Naive B cell (primary cell): Measurements from ENCODE around the gene HEPHL1. TPM values are rescaled to one million over a fixed set of nuclear protein-coding genes. Genes with fewer than 3 reads are reported as not detected.

Experiments
- ATAC-seq, 2 donors: fragments of 150-1000 bp; cut with Tn5 transposase; 2 replicates each; pipeline ENCODE4 v1.10.0; 2021; ENCODE audit warnings: low read depth in 2 of 2, mild to moderate bottlenecking in 2 of 2, moderate library complexity in 2 of 2
- DNase-seq: peaks from one replicate; pipeline ENCODE4 v3.0.0; 2022
- H3K27ac Mint-ChIP-seq, 6 donors: one replicate each; pipeline ENCODE4 v1.8.0; 2020 to 2022; ENCODE audit warnings: mild to moderate bottlenecking in 6 of 6, mixed read lengths in 6 of 6, moderate library complexity in 5 of 6, inconsistent platforms in 2 of 6
- H3K27me3 Mint-ChIP-seq, 3 donors: one replicate each; pipeline ENCODE4 v1.8.0; 2021 to 2022; ENCODE audit warnings: mixed read lengths in 3 of 3, mild to moderate bottlenecking in 1 of 3
- H3K36me3 Mint-ChIP-seq, 2 donors: one replicate each; pipeline ENCODE4 v1.8.0; 2020 to 2022; ENCODE audit warnings: mixed read lengths in 2 of 2, inconsistent platforms in 1 of 2, mild to moderate bottlenecking in 1 of 2
- H3K4me1 Mint-ChIP-seq, 3 donors: one replicate each; pipeline ENCODE4 v1.8.0; 2020 to 2022; ENCODE audit warnings: mixed read lengths in 3 of 3, inconsistent platforms in 1 of 3, mild to moderate bottlenecking in 1 of 3, moderate library complexity in 1 of 3
- H3K4me3 Mint-ChIP-seq, 8 donors: one replicate each; pipeline ENCODE4 v1.8.0; 2020 to 2022; ENCODE audit warnings: mild to moderate bottlenecking in 8 of 8, mixed read lengths in 8 of 8, moderate library complexity in 8 of 8, inconsistent platforms in 2 of 8
- H3K9me3 Mint-ChIP-seq, 7 donors: one replicate each; pipeline ENCODE4 v1.8.0; 2020 to 2022; ENCODE audit warnings: mixed read lengths in 7 of 7, mild to moderate bottlenecking in 5 of 7, inconsistent platforms in 2 of 7, moderate library complexity in 1 of 7
- polyA plus RNA-seq, 6 donors: library from polyadenylated mRNA; unstranded; fragments of 300-500 nt; fragmentation: Illumina TruSeq; gene quantifications; one replicate each; pipeline ENCODE4 v1.2.3, GENCODE V29; 2021; ENCODE audit warnings: low read depth in 6 of 6

The HEPHL1 gene
- polyA plus RNA-seq, 6 donors from 2014 or later, result 0.05 to 0.29 (median 0.13) TPM; not detected in 2

DNA sequence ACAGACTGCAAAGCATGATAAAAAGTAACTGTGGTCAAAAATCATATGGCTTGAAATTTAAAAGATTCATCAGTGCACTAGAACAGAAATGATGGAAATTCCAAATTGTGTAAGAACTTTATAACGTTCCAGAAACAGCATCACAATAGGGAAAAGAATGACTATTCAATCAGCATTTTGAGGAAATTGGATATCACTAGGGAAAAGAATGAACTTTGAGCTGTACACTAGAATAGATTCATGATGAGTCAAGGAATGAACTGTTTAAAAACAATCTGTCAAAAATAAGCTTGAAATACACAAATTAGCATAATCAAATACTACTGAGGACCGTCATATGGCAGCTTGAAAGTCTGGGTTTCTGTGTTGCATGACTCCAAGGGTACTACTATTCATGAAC is 20.5 kb upstream of the HEPHL1 start:
- Mint-ChIP-seq H3K27ac (no peak overlapping the region), H3K36me3 (no peaks in the 10 kb centered on the region), H3K4me1 (no peaks in the 10 kb centered on the region), H3K4me3 (no peak overlapping the region), H3K9me3 (peaks cover 8 to 24% (median 11%) of the 10 kb centered on the region in 7 donors), H3K27me3 (peaks cover 0 to 3% (median 0%) of the 10 kb centered on the region in 3 donors)
- DNase-seq (no peak), ATAC-seq (no peak)

DNA sequence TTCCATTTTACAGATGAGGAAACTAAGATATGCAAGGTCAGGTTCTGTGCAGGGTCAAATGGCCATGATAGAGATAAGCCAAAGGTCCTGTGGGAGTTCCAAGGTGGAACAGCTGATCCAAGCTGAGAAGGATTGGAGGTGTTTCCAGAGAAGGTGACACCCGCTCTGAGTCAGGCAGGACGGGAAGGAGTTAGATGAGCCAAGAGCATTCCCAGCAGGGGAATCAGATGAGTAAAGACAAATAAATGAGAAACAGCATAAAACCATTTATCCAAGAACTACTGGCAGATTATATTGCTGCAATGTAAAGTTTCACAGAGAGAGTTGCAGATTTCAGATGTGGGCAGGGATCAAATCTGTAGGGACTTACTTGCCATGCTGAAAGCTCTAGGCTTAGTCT is 18.9 kb upstream of the HEPHL1 start:
- Mint-ChIP-seq H3K27ac (no peak overlapping the region), H3K36me3 (no peaks in the 10 kb centered on the region), H3K4me3 (no peak overlapping the region), H3K27me3 (peaks cover 0 to 6% (median 0%) of the 10 kb centered on the region in 3 donors), H3K9me3 (peaks cover 9 to 24% (median 11%) of the 10 kb centered on the region in 7 donors), H3K4me1 (no peaks in the 10 kb centered on the region)
- DNase-seq (no peak), ATAC-seq (no peak)

DNA sequence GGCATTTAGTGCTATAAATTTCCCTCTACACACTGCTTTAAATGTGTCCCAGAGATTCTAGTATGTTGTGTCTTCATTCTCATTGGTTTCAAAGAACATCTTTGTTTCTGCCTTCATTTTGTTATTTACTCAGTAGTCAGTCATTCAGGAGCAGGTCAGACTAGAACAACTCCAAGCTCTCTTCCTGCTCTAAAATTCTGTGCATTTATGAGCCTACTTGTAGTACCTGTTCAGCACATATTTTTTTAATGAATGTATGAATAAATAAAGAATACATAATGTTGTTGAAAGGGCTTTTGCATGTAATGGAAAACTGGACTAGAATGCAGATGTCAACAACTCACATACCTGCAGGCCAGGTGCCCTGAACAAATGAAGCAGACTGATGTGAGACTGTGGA is 13.7 kb upstream of the HEPHL1 start:
- Mint-ChIP-seq H3K4me1 (no peaks in the 10 kb centered on the region), H3K27ac (no peak overlapping the region), H3K27me3 (peaks cover 6 to 12% (median 8%) of the 10 kb centered on the region in 3 donors), H3K4me3 (no peak overlapping the region), H3K36me3 (no peaks in the 10 kb centered on the region), H3K9me3 (peaks cover 0 to 14% (median 7%) of the 10 kb centered on the region in 7 donors)
- DNase-seq (no peak), ATAC-seq (no peak)

DNA sequence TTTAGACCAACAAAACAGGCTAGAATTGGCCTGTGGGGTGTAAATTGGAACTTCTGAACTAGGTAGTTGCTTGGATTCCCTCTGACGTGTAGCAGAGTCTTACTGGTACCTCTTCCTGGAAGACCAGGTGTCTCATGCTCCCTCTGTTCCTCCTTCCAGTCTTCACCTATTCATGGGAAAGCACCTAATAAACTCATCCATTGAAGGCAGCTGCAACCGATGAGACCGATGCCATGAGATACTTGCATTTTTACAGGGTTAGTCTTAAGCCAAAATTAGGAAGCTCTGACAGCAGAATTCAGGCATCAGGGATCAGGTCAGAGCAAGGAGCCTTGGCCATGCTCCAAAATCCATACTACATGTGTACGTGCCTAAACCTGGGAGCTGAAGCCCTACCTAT is 13.2 kb upstream of the HEPHL1 start:
- DNase-seq (no peak), ATAC-seq (no peak)
- Mint-ChIP-seq H3K4me3 (no peak overlapping the region), H3K9me3 (peaks cover 0 to 14% (median 7%) of the 10 kb centered on the region in 7 donors), H3K4me1 (no peaks in the 10 kb centered on the region), H3K36me3 (no peaks in the 10 kb centered on the region), H3K27ac (no peak overlapping the region), H3K27me3 (peaks cover 6 to 13% (median 8%) of the 10 kb centered on the region in 3 donors)

DNA sequence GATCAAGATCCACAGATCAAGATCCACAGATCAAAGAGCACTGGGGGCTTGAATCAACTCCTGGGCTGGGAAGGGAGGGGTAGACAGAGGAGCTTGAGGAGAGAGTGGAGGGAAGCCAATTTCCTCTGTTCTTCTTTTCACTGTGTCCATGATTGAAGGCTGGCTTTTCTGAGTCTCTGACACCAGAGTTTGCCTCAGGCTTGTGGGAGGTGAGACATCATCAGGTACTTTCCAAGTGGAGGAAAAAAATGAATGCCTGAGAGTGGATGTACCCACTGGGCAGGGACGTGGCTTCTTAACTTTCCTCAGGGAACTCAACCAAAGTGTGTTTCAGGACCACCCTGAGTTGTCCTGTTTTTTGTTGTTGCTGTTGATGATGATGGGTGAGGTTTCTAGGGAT is 11.0 kb upstream of the HEPHL1 start:
- no peak for DNase-seq

DNA sequence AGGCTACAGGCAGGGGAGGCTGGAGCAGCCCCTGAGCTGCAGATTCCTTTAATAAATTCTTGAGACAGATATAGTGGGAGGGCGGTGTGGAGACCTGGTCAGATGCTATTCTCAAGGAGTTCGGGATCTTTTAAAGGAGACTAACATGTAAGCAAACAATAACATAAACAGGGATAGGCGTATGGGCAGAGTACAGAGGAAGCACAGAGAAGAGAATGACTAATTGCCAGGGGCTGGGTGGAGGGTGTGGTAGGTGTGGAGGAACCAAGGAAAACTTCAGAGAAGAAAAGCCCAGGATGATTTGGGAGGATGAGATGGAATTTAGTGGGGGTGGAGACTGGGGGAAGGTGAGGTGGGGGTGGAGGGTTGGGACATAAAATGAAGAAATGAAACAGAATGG is 9.7 kb upstream of the HEPHL1 start:
- peaks cover 6 to 9% of the 10 kb centered on the region in 2 donors for H3K36me3 Mint-ChIP-seq
- H3K4me1 Mint-ChIP-seq, result no peaks in the 10 kb centered on the region
- H3K9me3 Mint-ChIP-seq, result peaks cover 4 to 38% (median 14%) of the 10 kb centered on the region in 7 donors
- no peak for ATAC-seq
- DNase-seq, result no peak
- peaks cover 0 to 13% (median 8%) of the 10 kb centered on the region in 3 donors for H3K27me3 Mint-ChIP-seq
- H3K4me3 Mint-ChIP-seq, result no peak overlapping the region
- H3K27ac Mint-ChIP-seq, result no peak overlapping the region

More for the DNA sequence above, 11.0 kb upstream of the HEPHL1 start:
- Mint-ChIP-seq H3K4me1 (no peaks in the 10 kb centered on the region), H3K4me3 (no peak overlapping the region), H3K27ac (no peak overlapping the region), H3K36me3 (peaks cover 0 to under 1% of the 10 kb centered on the region in 2 donors), H3K9me3 (peaks cover 1 to 32% (median 10%) of the 10 kb centered on the region in 7 donors), H3K27me3 (peaks cover 6 to 13% (median 8%) of the 10 kb centered on the region in 3 donors)
- ATAC-seq, result no peak

DNA sequence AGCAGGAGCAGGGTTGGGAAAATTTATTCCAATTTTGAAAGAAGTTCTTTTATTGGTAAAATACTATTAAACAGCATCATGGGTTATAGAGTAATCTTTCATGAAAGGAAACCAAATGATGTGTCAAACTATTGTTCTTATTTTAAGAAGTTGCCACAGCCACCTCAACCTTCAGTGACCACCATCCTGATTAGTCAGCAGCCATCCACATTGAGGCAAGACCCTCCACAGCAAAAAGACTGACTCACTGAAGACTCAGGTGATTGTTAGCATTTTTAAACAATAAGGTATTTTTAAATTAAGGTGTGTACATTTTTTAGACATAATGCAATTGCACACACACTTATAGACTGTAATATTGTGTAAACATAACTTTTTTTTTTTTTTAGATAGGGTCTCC is 3.7 kb upstream of the HEPHL1 start:
- Mint-ChIP-seq H3K36me3 (peaks cover 6 to 9% of the 10 kb centered on the region in 2 donors), H3K4me1 (no peaks in the 10 kb centered on the region), H3K27ac (no peak overlapping the region), H3K9me3 (peaks cover 2 to 30% (median 12%) of the 10 kb centered on the region in 7 donors), H3K27me3 (peaks cover 0 to under 1% (median 0%) of the 10 kb centered on the region in 3 donors), H3K4me3 (no peak overlapping the region)
- no peak for ATAC-seq
- no peak for DNase-seq

DNA sequence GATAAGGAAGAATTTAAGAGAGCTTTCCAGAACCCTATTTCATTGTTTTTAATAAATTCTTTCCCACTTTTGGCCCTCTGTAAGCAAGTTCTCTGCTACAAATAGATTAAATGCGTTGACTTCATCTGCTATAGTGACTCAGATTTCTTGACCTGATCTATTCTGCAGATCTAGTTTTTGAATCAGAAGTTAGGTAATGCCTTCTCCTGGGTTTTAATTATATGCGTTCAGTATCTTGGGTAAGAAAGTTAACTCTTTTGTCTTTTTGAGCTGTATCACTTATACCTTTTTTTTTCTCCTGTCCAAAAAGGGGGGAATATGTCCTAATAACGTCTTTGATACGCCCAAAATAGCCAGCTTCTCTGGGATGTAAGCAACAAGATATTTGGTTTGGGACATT is 2.4 kb upstream of the HEPHL1 start:
- Mint-ChIP-seq H3K4me3 (no peak overlapping the region), H3K4me1 (no peaks in the 10 kb centered on the region), H3K27me3 (peaks cover 0 to 6% (median 0%) of the 10 kb centered on the region in 3 donors), H3K27ac (no peak overlapping the region), H3K9me3 (peaks cover 2 to 24% (median 12%) of the 10 kb centered on the region in 7 donors), H3K36me3 (peaks cover 6 to 9% of the 10 kb centered on the region in 2 donors)
- ATAC-seq, result no peak
- no peak for DNase-seq

DNA sequence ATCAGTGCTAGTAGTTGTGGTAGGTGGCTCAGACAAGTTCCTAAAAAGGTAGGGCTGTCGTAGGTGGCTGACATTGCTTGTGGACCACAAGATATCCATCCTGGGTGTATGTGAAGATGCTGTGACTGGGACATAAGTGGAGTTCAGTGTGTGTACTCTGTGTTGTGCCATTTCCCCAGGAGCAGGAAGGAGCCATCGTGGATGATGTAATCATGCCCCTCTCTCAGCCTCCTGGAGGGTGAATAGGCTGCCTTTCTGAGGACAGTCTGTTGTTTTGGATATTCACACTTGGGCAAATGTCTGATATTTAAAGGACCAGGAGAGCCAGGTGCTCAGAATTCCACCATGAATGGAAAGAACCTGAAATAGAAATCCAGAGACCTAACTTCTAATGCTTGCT is 2.7 kb downstream of the HEPHL1 start:
- Mint-ChIP-seq H3K4me1 (no peaks in the 10 kb centered on the region), H3K27me3 (peaks cover 6 to 21% (median 9%) of the 10 kb centered on the region in 3 donors), H3K36me3 (peaks cover 0 to 26% of the 10 kb centered on the region in 2 donors), H3K27ac (no peak overlapping the region), H3K9me3 (peaks cover 5 to 19% (median 8%) of the 10 kb centered on the region in 7 donors), H3K4me3 (no peak overlapping the region)
- DNase-seq, result no peak
- ATAC-seq, result no peak

DNA sequence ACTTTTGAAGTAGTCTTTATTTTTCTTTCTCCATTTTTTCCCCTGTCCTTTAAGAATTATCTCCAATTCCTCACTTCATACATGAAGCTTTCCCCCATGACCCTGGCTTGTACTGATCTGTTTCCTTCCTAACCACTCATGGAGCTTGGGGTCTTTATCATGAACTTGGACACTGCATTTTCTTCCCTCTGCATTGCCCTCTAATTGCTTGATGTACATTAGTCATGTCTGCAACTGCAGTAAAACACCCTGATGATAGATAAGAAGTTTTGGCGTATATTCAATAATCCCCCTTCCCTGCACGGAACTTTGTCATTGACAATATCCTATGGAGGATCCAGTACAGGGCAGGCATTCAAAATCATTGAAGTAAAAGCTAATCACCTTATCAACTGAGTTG is 3.4 kb downstream of the HEPHL1 start:
- peaks cover 0 to 26% of the 10 kb centered on the region in 2 donors for H3K36me3 Mint-ChIP-seq
- no peaks in the 10 kb centered on the region for H3K4me1 Mint-ChIP-seq
- no peak overlapping the region for H3K4me3 Mint-ChIP-seq
- DNase-seq (no peak), ATAC-seq (no peak)
- no peak overlapping the region for H3K27ac Mint-ChIP-seq
- H3K27me3 Mint-ChIP-seq, result peaks cover 6 to 21% (median 9%) of the 10 kb centered on the region in 3 donors
- H3K9me3 Mint-ChIP-seq, result peaks cover 5 to 19% (median 8%) of the 10 kb centered on the region in 7 donors

DNA sequence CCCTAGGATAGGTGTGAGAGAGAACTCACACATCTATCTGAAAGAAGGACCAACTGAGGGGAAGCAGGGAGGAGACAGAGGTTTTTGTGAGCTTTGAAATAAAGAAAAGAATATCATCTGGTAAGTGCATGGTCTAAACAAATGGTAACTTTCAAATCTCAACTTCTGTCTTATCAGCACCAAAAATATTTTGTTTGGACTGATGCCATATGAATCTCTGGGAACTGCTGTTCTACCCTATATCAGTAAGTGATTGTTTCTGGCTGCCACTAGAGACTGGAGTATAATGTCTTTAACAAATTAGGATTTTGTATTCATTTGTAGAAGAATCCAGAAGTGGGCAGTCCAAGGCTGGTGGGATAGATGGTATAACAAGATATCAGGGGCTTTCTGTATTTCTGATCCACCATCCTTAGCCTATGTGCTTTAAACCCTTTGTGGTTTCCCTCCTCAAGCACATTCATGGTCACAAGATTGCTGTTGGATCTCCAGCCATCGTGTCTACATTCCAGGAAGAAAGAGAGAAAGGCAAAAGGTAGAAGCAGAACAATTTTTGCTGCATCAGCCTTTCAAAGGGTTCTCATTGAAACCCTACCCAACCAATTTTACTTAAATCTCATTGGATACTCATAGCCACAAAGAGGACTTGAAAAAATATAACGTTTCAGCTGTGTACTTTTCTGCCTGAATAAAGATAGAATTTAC is 4.7 kb downstream of the HEPHL1 start:
- Mint-ChIP-seq H3K4me3 (no peak overlapping the region), H3K27ac (no peak overlapping the region), H3K4me1 (no peaks in the 10 kb centered on the region), H3K9me3 (peaks cover 5 to 25% (median 13%) of the 10 kb centered on the region in 7 donors), H3K27me3 (peaks cover 6 to 21% (median 9%) of the 10 kb centered on the region in 3 donors), H3K36me3 (peaks cover 0 to 26% of the 10 kb centered on the region in 2 donors)
- ATAC-seq (no peak), DNase-seq (no peak)

DNA sequence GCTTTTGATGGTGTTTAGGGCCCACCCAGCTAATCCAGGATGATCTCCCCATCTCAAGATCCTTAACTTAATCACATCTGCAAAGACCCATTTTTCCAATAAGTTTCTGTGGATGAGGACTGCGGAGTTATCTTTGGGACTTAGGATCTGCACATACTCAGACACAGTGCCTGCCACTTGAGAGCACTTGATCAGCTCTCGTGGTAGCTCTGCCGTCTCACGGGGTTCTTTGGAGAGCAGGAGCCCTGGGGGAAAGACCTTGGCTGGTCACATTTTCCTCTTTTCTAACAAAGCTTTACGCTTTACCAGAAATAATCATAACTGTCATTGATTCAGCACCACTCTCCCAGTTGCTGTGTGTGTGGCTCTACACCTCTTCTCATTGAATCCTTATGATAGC is 6.1 kb downstream of the HEPHL1 start:
- Mint-ChIP-seq H3K9me3 (peaks cover 5 to 25% (median 13%) of the 10 kb centered on the region in 7 donors), H3K4me1 (no peaks in the 10 kb centered on the region), H3K4me3 (no peak overlapping the region), H3K27me3 (peaks cover 6 to 21% (median 9%) of the 10 kb centered on the region in 3 donors), H3K36me3 (peaks cover 0 to 26% of the 10 kb centered on the region in 2 donors), H3K27ac (no peak overlapping the region)
- no peak for ATAC-seq
- no peak for DNase-seq

DNA sequence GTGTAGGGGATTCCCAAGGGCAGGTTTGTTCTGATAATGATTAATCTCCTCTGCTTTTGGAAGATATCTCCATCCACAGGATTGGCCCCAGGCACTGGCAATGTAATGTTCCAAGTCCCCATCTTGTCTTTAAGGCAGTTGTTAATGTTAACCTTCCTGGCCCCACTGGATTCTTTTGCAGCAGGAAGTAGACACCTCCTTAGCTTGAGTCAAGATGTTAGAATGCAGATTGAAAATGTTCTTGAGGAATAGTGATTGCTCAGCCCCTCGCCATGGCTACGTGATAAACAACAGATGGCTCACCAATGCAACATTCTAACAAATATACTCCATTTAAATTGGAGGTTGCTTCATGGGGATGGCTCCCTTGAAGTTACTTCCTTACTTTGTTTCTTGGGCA is 7.3 kb downstream of the HEPHL1 start:
- Mint-ChIP-seq H3K27ac (no peak overlapping the region), H3K27me3 (peaks cover 3 to 21% (median 9%) of the 10 kb centered on the region in 3 donors), H3K9me3 (peaks cover 5 to 25% (median 13%) of the 10 kb centered on the region in 7 donors), H3K36me3 (peaks cover 0 to 26% of the 10 kb centered on the region in 2 donors), H3K4me1 (no peaks in the 10 kb centered on the region), H3K4me3 (no peak overlapping the region)
- DNase-seq, result no peak
- no peak for ATAC-seq

DNA sequence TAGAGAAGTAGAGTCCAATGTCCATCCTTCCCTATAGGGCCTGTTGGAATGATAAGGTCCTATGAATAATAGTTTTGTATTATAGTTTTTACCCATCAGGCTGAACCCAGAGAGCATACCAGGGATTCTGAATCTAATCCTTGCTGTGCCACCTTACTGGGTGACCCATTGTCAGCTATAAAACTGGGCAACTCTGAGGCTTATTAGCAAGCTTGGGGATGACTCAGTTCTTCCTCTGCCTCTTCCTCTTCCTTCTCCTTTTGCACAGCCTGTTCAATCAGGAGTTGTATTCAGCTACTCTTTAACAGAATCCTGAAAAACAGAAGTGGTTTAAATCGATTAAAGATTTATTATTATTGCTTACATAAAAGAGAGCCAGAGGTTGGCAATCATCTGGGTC is 8.9 kb downstream of the HEPHL1 start:
- H3K4me3 Mint-ChIP-seq, result no peak overlapping the region
- ATAC-seq (no peak), DNase-seq (no peak)
- H3K9me3 Mint-ChIP-seq, result peaks cover 7 to 26% (median 14%) of the 10 kb centered on the region in 7 donors
- H3K36me3 Mint-ChIP-seq, result peaks cover 0 to 26% of the 10 kb centered on the region in 2 donors
- H3K27me3 Mint-ChIP-seq, result peaks cover 0 to 21% (median 4%) of the 10 kb centered on the region in 3 donors
- H3K4me1 Mint-ChIP-seq, result no peaks in the 10 kb centered on the region
- H3K27ac Mint-ChIP-seq, result no peak overlapping the region
